ENCODE results near the gene FMOD.

DNA sequence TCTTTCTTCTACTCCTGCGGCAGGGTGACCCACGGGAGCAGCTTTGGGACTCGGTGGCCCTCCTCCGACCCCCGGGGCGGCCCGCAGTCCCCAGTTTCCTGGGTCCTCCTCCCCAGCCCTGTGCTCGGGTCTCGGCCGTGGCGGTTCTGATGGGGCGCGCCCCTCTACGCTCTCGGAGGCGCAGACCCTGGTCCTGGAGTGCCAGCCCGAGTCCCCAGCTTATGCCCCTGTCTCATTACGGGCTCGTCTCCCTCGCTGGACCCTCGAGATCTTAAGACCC is 45.2 kb downstream of the FMOD start:
- TF ChIP-seq TAF1 (IDR thresholded peaks at IDR 0.05; ENCODE audit: borderline replicate concordance, insufficient read depth, low read length) = no peak
- TF ChIP-seq, protein P1, sequence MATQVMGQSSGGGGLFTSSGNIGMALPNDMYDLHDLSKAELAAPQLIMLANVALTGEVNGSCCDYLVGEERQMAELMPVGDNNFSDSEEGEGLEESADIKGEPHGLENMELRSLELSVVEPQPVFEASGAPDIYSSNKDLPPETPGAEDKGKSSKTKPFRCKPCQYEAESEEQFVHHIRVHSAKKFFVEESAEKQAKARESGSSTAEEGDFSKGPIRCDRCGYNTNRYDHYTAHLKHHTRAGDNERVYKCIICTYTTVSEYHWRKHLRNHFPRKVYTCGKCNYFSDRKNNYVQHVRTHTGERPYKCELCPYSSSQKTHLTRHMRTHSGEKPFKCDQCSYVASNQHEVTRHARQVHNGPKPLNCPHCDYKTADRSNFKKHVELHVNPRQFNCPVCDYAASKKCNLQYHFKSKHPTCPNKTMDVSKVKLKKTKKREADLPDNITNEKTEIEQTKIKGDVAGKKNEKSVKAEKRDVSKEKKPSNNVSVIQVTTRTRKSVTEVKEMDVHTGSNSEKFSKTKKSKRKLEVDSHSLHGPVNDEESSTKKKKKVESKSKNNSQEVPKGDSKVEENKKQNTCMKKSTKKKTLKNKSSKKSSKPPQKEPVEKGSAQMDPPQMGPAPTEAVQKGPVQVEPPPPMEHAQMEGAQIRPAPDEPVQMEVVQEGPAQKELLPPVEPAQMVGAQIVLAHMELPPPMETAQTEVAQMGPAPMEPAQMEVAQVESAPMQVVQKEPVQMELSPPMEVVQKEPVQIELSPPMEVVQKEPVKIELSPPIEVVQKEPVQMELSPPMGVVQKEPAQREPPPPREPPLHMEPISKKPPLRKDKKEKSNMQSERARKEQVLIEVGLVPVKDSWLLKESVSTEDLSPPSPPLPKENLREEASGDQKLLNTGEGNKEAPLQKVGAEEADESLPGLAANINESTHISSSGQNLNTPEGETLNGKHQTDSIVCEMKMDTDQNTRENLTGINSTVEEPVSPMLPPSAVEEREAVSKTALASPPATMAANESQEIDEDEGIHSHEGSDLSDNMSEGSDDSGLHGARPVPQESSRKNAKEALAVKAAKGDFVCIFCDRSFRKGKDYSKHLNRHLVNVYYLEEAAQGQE (IDR thresholded peaks at IDR 0.05; ENCODE audit: insufficient read depth in 1 of 2, low read depth in 2 of 2, low read length in 2 of 2) = no peak
